GM12878 (cell line): ENCODE results near the gene TRAF2. TPM values are rescaled to one million over a fixed set of nuclear protein-coding genes. Genes with fewer than 3 reads are reported as not detected.
A peak's percentile ranks its signal among the peaks of the same experiment; 100 is the strongest.

ENCODE experiments used
- ATF2 ChIP-seq: IDR thresholded peaks from 2 replicates; pipeline ENCODE4 v1.6.1; 2012; ENCODE audit warnings: low read length, inconsistent platforms
- BHLHE40 ChIP-seq, 2 experiments: fragments of 450-650 bp in 1 of 2; IDR thresholded peaks; 2 replicates each; pipeline ENCODE4 v1.6.1; 2011 to 2017; ENCODE audit warnings: low read depth in 2 of 2, borderline replicate concordance in 1 of 2, improper control_type of control experiment in 1 of 2, low read length in 1 of 2, mild to moderate bottlenecking in 1 of 2
- CHD2 ChIP-seq: IDR thresholded peaks from 2 replicates; pipeline ENCODE4 v1.6.1; 2011; ENCODE audit warnings: low read depth, low read length, improper control_type of control experiment, borderline replicate concordance
- DPF2 ChIP-seq: fragments of 450-650 bp; IDR thresholded peaks from 2 replicates; pipeline ENCODE4 v1.6.1; 2017; ENCODE audit warnings: mild to moderate bottlenecking
- IKZF1 ChIP-seq: fragments of 450-650 bp; conservative IDR thresholded peaks from 2 replicates; pipeline ENCODE4 v1.6.1; 2017; ENCODE audit warnings: antibody characterized with exemption, mild to moderate bottlenecking
- IRF3 ChIP-seq: fragments of 450-650 bp; IDR thresholded peaks from 2 replicates; pipeline ENCODE4 v1.6.1; 2014; ENCODE audit warnings: mild to moderate bottlenecking
- LARP7 ChIP-seq: fragments of 450-650 bp; IDR thresholded peaks from 2 replicates; pipeline ENCODE4 v1.6.1; 2017; ENCODE audit warnings: mild to moderate bottlenecking
- MLLT1 ChIP-seq: fragments of 450-650 bp; IDR thresholded peaks from 2 replicates; pipeline ENCODE4 v1.6.1; 2016; ENCODE audit warnings: mild to moderate bottlenecking
- NR2F1 ChIP-seq: fragments of 450-650 bp; conservative IDR thresholded peaks from 2 replicates; pipeline ENCODE4 v1.6.1; 2017; ENCODE audit warnings: mild to moderate bottlenecking
- POU2F2 ChIP-seq: IDR thresholded peaks from 3 replicates; pipeline ENCODE4 v1.6.1; 2011; ENCODE audit warnings: low read depth, mild to moderate bottlenecking, low read length, borderline replicate concordance
- RAD51 ChIP-seq: fragments of 450-650 bp; IDR thresholded peaks from 2 replicates; pipeline ENCODE4 v1.6.1; 2016; ENCODE audit warnings: moderate library complexity, mild to moderate bottlenecking, inconsistent platforms
- RB1 ChIP-seq: fragments of 450-650 bp; formaldehyde crosslinking; IDR thresholded peaks from 2 replicates; pipeline ENCODE4 v1.6.1; 2017; ENCODE audit warnings: mild to moderate bottlenecking, borderline replicate concordance
- RELA ChIP-seq: fragments of 450-650 bp; IDR thresholded peaks from 2 replicates; pipeline ENCODE4 v1.8.0; 2014; ENCODE audit warnings: borderline replicate concordance; ENCODE audit not compliant: partially characterized antibody
- SIN3A ChIP-seq: IDR thresholded peaks from 2 replicates; pipeline ENCODE4 v1.6.1; 2012; ENCODE audit warnings: low read depth, low read length, improper control_type of control experiment
- SP1 ChIP-seq: IDR thresholded peaks from one replicate; pipeline ENCODE4 v1.6.1; 2011; ENCODE audit warnings: low read depth, low read length
- TAF1 ChIP-seq: IDR thresholded peaks from 2 replicates; pipeline ENCODE4 v1.6.1; 2011; ENCODE audit warnings: mild to moderate bottlenecking, low read depth, low read length, borderline replicate concordance
- TCF12 ChIP-seq: IDR thresholded peaks from 2 replicates; pipeline ENCODE4 v1.6.1; 2011; ENCODE audit warnings: low read depth, mild to moderate bottlenecking, low read length
- USF1 ChIP-seq: IDR thresholded peaks from 2 replicates; pipeline ENCODE4 v1.6.1; 2011; ENCODE audit warnings: borderline replicate concordance, low read depth, mild to moderate bottlenecking, moderate library complexity, mixed read lengths, low read length; ENCODE audit not compliant: insufficient read depth; ENCODE audit errors: extremely low read length
- ZNF384 ChIP-seq: IDR thresholded peaks from 2 replicates; pipeline ENCODE4 v1.6.1; 2012; ENCODE audit warnings: low read depth, mild to moderate bottlenecking, low read length, improper control_type of control experiment, borderline replicate concordance
- polyA plus RNA-seq, 11 experiments: library from polyadenylated mRNA; depleted of rRNA in 4 of 11; unstranded in 6 of 11; stranded (reverse) in 5 of 11; fragments of >200 nt; fragmentation: Nextera tagmentation in 4 of 11; fragmentation: Illumina TruSeq in 1 of 11; extraction: Ambion mirVana in 4 of 11; extraction: Trizol in 1 of 11; gene quantifications; 1 replicate in 1 of 11; 2 replicates in 10 of 11; pipeline versions ENCODE4 v1.2.1 to v1.2.3, GENCODE V29; 2011 to 2016; ENCODE audit warnings: inconsistent platforms in 2 of 11, missing spikeins in 2 of 11, low read depth in 1 of 11
- total RNA-seq, 4 experiments: library from RNA; depleted of rRNA in 3 of 4; stranded (reverse); fragments of >200 nt in 3 of 4; fragmentation: Illumina TruSeq in 1 of 4; extraction: Trizol in 1 of 4; gene quantifications; 2 replicates each; pipeline versions ENCODE4 v1.2.1 to v1.2.3, GENCODE V29; 2013 to 2021
- TF ChIP-seq, protein P1 (sequence below): IDR thresholded peaks from 2 replicates; pipeline ENCODE4 v1.6.1; 2012; ENCODE audit warnings: low read depth, low read length, improper control_type of control experiment
- TF ChIP-seq, protein P2 (sequence below), 3 experiments: IDR thresholded peaks in 2 of 3; conservative IDR thresholded peaks in 1 of 3; 2 replicates each; pipeline ENCODE4 v1.5.1; 2011; ENCODE audit warnings: low read depth in 3 of 3, low read length in 3 of 3, mild to moderate bottlenecking in 3 of 3, control low read depth in 2 of 3, moderate library complexity in 2 of 3, inconsistent platforms in 1 of 3, mixed read lengths in 1 of 3; ENCODE audit not compliant: control insufficient read depth in 2 of 3, insufficient read depth in 1 of 3; ENCODE audit errors: extremely low read depth in 1 of 3

The TRAF2 gene
- total and polyA plus RNA-seq, 10 of the 15 experiments (the other 5 are each of a cell fraction or from before 2014, with no cell fraction given), result 0.34 to 39.5 (median 18.7) TPM

DNA sequence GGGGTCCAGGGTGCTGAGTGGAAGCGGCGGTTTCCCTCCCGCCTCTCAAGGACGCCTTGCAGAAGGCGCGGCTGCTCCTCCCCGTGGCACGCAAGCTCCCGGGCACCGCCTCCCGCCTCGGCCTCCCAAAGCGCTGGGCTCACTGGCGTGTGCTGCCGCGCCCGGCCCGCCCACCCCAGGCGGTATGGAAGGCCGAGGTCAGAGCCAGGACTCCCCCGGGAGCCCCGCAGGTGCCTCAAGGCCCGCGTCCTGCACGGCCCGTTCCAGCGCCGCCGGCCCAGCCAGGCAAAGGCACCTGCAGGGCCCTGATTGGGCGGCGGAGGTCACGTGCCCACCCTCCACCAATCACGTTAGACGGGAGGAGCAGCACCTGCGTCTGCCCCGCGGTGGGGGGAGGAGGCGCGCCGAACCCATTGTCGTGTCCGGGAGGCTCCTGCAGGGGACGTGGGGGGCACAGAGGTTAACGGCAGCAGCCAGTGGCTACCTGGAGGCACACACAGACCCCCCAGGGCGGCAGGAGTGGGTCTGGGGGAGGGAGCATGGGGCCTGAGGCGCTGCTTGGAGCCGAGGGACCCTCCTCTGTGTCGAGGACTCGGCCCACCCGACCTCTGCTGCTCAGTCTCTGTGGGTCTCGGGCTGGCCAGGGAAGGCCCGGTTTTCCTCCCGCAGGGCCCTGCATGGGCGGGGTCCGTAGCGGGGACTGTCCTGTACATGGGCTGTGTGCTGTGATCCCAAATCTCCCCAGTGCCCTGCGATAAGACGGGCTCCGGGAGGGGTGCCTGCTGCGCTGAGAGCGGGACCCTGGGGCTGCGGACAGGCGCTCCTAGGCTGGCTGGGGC is 63.7 kb downstream of the TRAF2 start (continued):
- TF ChIP-seq, protein P1, sequence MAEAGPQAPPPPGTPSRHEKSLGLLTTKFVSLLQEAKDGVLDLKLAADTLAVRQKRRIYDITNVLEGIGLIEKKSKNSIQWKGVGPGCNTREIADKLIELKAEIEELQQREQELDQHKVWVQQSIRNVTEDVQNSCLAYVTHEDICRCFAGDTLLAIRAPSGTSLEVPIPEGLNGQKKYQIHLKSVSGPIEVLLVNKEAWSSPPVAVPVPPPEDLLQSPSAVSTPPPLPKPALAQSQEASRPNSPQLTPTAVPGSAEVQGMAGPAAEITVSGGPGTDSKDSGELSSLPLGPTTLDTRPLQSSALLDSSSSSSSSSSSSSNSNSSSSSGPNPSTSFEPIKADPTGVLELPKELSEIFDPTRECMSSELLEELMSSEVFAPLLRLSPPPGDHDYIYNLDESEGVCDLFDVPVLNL, result no peak
- TF ChIP-seq IKZF1, result peak; percentile 42; the same call in 1 of the 2 replicates
- TF ChIP-seq RAD51, result peak; percentile 93
- TF ChIP-seq DPF2, result 0 out of 2 replicates have a peak, but pooled peaks have one; percentile 53
- peak; percentile 91 for TF ChIP-seq SP1
- TF ChIP-seq TAF1, result peak; percentile 23; the same call in 1 of the 2 replicates
- TF ChIP-seq SIN3A, result 0 out of 2 replicates have a peak, but pooled peaks have one; percentile 10
- TF ChIP-seq ZNF384, result no peak
- peak; percentile 88 for TF ChIP-seq IRF3
- TF ChIP-seq, protein P2, sequence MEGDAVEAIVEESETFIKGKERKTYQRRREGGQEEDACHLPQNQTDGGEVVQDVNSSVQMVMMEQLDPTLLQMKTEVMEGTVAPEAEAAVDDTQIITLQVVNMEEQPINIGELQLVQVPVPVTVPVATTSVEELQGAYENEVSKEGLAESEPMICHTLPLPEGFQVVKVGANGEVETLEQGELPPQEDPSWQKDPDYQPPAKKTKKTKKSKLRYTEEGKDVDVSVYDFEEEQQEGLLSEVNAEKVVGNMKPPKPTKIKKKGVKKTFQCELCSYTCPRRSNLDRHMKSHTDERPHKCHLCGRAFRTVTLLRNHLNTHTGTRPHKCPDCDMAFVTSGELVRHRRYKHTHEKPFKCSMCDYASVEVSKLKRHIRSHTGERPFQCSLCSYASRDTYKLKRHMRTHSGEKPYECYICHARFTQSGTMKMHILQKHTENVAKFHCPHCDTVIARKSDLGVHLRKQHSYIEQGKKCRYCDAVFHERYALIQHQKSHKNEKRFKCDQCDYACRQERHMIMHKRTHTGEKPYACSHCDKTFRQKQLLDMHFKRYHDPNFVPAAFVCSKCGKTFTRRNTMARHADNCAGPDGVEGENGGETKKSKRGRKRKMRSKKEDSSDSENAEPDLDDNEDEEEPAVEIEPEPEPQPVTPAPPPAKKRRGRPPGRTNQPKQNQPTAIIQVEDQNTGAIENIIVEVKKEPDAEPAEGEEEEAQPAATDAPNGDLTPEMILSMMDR (IDR thresholded peaks at IDR 0.05 in 2 of 3, conservative IDR thresholded peaks at IDR 0.05 in 1 of 3; ENCODE audit: control insufficient read depth in 2 of 3, extremely low read depth in 1 of 3, insufficient read depth in 1 of 3, low read depth in 3 of 3, low read length in 3 of 3), result peak in 2 of 3 experiments; percentile 22 to 37; a peak in 2 of 6 replicates
- 0 out of 3 replicates have a peak, but pooled peaks have one; percentile 9 for TF ChIP-seq POU2F2
- TF ChIP-seq RELA, result peak; percentile 38
- TF ChIP-seq RB1, result 0 out of 2 replicates have a peak, but pooled peaks have one; percentile 25
- TF ChIP-seq CHD2, result peak; percentile 89
- no peak for TF ChIP-seq ATF2
- no peak for TF ChIP-seq USF1
- peak; percentile 37 for TF ChIP-seq LARP7
- TF ChIP-seq TCF12, result peak; percentile 53; the same call in 1 of the 2 replicates
- peak; percentile 50 for TF ChIP-seq MLLT1
- peak; percentile 74 to 98 for TF ChIP-seq BHLHE40 (IDR thresholded peaks at IDR 0.05; ENCODE audit: borderline replicate concordance in 1 of 2, low read depth in 2 of 2, low read length in 1 of 2)
- peak; percentile 82 for TF ChIP-seq NR2F1
